ENCODE results near the gene ABHD16B. TPM values are rescaled to one million over a fixed set of nuclear protein-coding genes. Genes with fewer than 3 reads are reported as not detected.

ABHD16B gene
- total and polyA plus RNA-seq, 2 of the 13 experiments (the other 11 are each of a cell fraction or from before 2014, with no cell fraction given): not detected

DNA sequence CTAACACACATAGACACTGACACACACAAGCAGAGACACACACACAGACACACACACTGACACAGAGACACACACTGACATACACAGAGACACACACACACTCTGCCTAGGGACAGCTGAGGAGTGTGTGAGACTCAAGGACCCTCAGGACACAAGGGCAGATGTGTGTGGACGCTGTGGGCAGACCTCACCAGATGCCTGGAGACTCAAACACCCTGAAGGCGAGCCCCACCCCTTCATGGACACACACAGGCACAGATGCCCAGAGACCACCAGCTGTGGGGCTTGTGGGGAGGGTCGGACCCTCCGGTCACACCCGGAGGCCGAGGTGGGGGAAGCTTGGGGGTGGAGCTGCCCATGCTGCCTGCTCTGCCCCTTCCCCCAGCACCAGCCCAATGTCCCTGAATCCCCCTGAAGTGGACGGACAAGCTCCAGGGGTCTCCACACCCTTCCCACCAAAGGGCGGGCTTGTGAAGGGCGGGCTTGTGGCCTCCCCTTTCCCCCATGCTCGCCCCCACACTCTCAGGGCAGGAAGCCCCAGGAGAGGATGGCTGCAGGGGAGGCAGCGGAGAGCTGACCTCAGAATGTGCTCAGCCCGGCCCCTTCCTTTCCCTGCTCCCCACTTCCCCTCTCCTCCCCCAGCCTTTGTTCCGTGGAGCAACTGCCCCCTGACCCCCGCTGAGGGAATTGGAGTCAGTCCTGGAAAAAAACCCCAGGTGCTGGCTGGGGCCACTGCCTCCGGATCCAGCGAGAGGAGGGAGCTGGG is 13.9 kb upstream of the ABHD16B start (continued):
- TF ChIP-seq PHF5A (CRISPR knock-in tag; IDR thresholded peaks at IDR 0.05; ENCODE audit: low read depth, unreplicated experiment): no peak
- TF ChIP-seq, protein P1, sequence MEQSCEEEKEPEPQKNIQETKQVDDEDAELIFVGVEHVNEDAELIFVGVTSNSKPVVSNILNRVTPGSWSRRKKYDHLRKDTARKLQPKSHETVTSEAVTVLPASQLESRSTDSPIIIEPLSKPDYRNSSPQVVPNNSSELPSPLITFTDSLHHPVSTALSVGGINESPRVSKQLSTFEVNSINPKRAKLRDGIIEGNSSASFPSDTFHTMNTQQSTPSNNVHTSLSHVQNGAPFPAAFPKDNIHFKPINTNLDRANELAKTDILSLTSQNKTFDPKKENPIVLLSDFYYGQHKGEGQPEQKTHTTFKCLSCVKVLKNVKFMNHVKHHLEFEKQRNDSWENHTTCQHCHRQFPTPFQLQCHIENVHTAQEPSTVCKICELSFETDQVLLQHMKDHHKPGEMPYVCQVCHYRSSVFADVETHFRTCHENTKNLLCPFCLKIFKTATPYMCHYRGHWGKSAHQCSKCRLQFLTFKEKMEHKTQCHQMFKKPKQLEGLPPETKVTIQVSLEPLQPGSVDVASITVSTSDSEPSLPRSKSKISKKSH (CRISPR knock-in tag; IDR thresholded peaks at IDR 0.05; ENCODE audit: borderline replicate concordance): peak; percentile 9; the same call in 1 of the 2 replicates
- no peak for TF ChIP-seq DNMT1 (CRISPR knock-in tag; IDR thresholded peaks at IDR 0.05)
- TF ChIP-seq SATB2 (CRISPR knock-in tag; IDR thresholded peaks at IDR 0.05): no peak
- TF ChIP-seq, protein P2, sequence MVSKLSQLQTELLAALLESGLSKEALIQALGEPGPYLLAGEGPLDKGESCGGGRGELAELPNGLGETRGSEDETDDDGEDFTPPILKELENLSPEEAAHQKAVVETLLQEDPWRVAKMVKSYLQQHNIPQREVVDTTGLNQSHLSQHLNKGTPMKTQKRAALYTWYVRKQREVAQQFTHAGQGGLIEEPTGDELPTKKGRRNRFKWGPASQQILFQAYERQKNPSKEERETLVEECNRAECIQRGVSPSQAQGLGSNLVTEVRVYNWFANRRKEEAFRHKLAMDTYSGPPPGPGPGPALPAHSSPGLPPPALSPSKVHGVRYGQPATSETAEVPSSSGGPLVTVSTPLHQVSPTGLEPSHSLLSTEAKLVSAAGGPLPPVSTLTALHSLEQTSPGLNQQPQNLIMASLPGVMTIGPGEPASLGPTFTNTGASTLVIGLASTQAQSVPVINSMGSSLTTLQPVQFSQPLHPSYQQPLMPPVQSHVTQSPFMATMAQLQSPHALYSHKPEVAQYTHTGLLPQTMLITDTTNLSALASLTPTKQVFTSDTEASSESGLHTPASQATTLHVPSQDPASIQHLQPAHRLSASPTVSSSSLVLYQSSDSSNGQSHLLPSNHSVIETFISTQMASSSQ (IDR thresholded peaks at IDR 0.05; ENCODE audit: low read depth): no peak
- TF ChIP-seq, protein P2 (CRISPR knock-in tag; IDR thresholded peaks at IDR 0.05; ENCODE audit: borderline replicate concordance): no peak; the same call in 1 of the 2 replicates
- no peak for TF ChIP-seq LCORL (IDR thresholded peaks at IDR 0.05)
- no peak for TF ChIP-seq LCORL (CRISPR knock-in tag; IDR thresholded peaks at IDR 0.05)
- peak; percentile 20; the same call in 1 of the 2 replicates for TF ChIP-seq ZBTB7B (CRISPR knock-in tag; IDR thresholded peaks at IDR 0.05)
- 0 out of 2 replicates have a peak, but pooled peaks have one; percentile 21 for TF ChIP-seq TGIF2 (CRISPR knock-in tag; IDR thresholded peaks at IDR 0.05)
- TF ChIP-seq ZBTB7A (CRISPR knock-in tag; IDR thresholded peaks at IDR 0.05): peak; percentile 48; the same call in 1 of the 2 replicates
- TF ChIP-seq XRCC5 (optimal IDR thresholded peaks at IDR 0.05; ENCODE audit: low read length): peak; percentile 17
- 0 out of 2 replicates have a peak, but pooled peaks have one; percentile 16 for TF ChIP-seq ZNF550 (CRISPR knock-in tag; IDR thresholded peaks at IDR 0.05; ENCODE audit: borderline replicate concordance)
- 0 out of 2 replicates have a peak, but pooled peaks have one; percentile 60 for TF ChIP-seq ZNF891 (CRISPR knock-in tag; IDR thresholded peaks at IDR 0.05)
- TF ChIP-seq ZNF768 (CRISPR knock-in tag; IDR thresholded peaks at IDR 0.05): no peak
- peak; percentile 26; the same call in 1 of the 2 replicates for TF ChIP-seq SPEN (CRISPR knock-in tag; IDR thresholded peaks at IDR 0.05; ENCODE audit: low read depth)
- TF ChIP-seq ELF3 (CRISPR knock-in tag; IDR thresholded peaks at IDR 0.05): no peak
- no peak for TF ChIP-seq HNF4G (IDR thresholded peaks at IDR 0.05; ENCODE audit: borderline replicate concordance, low read depth, low read length)
- TF ChIP-seq HNF4G (CRISPR knock-in tag; IDR thresholded peaks at IDR 0.05; ENCODE audit: borderline replicate concordance, low read depth): no peak
- TF ChIP-seq, protein P3, sequence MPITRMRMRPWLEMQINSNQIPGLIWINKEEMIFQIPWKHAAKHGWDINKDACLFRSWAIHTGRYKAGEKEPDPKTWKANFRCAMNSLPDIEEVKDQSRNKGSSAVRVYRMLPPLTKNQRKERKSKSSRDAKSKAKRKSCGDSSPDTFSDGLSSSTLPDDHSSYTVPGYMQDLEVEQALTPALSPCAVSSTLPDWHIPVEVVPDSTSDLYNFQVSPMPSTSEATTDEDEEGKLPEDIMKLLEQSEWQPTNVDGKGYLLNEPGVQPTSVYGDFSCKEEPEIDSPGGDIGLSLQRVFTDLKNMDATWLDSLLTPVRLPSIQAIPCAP (CRISPR knock-in tag; IDR thresholded peaks at IDR 0.05; ENCODE audit: low read depth): no peak

Measured in HepG2 (cell line).